ENCODE measurements around the gene FAM180B.

- TF ChIP-seq YY1 (IDR thresholded peaks at IDR 0.05; ENCODE audit: insufficient read depth, insufficient read length) (no peak), SUZ12 (IDR thresholded peaks at IDR 0.05; ENCODE audit: extremely low read depth, insufficient read depth, insufficient read length) (no peak)
Observed at GRCh38 chr11:47593492-47593933, 7.0 kb downstream of the FAM180B start.

Data from NT2/D1 (cell line).